GM21529 (cell line): Measurements from ENCODE around the gene SPOP.

Experiments
- ATAC-seq: cut with Tn5 transposase; IDR thresholded peaks from one replicate; pipeline ENCODE4 v1.9.1; 2021; ENCODE audit not compliant: unreplicated experiment

The SPOP gene

DNA sequence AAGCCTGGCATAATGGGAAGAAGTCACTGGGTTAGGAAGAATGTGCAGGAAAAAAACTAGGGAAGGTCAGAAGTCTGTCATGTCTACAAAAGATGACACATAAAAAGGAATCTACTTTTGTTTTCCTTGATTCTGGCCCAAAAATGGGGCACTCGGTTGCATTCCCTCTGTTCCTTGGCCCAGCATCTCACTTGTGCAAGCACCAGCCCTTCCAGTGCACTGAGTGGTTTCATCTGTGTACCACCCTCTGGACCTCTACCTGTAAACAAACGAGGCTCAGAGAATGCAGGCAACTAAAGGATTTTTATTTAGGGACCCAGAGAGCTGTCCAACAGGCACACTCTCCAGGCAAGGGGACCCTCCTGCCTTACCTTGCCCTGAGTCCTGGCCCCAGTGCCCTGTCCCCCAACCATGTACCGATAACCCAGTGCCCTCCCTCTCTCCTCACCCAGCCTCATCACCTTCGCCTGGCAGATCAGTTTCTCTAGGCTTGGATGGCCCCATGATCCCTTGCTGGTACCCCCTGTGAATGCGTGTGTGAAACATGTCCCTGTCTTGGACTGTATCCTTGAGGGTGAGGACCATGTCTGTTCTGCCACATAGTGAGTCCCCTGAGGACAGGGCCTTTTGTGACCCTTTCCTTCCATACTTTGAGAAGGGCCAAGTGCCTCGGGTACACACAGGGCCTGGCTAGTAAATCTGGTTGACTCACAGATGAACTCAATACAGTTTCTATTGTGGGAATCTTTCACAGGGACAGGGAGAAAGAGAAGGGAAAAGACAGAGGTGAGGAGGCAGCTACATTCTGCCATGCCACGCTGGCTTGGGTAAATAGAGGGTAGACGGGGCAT is 88.9 kb downstream of the SPOP start:
- no peak for ATAC-seq

- no peak for ATAC-seq
Observed at GRCh38 chr17:49588312-49588711, 89.6 kb downstream of the SPOP start.

- ATAC-seq, result no peak
Observed at GRCh38 chr17:49587366-49588073, 90.4 kb downstream of the SPOP start.

DNA sequence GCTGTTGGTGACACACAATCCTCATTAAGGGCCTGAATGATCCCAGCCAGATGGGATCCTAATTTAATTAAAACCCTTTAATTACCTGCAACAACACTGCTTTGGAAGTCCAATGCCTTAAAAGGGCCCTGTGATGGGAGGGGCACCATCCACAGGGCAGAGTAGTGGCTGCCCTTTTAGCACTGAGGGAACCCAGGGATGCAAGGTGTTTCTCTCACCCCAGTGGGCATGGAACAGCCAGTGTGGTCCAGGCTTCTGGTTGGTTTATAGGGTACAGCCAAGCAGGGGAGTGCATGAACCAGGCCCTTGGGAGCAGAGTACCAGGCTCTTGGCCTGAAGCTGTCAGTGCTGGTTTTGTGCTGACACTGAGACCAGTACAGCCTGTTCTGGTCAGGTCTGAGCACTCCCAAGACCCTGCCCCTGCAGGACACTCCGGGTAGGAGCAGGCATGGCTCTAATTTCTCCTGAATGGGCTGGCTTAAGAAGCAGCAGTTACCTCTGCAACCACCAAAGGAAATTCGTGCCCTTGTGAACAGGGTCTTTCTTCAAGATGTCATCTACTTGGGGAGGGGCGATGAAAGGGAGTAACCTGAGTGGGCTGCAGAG is 92.4 kb downstream of the SPOP start:
- ATAC-seq, result no peak

GRCh38 chr17:49583889-49584288 is 94.0 kb downstream of the SPOP start:
- no peak for ATAC-seq

- no peak for ATAC-seq
Observed at GRCh38 chr17:49583226-49583625, 94.7 kb downstream of the SPOP start.

- ATAC-seq, result no peak
Observed at GRCh38 chr17:49582789-49583188, 95.1 kb downstream of the SPOP start.

DNA sequence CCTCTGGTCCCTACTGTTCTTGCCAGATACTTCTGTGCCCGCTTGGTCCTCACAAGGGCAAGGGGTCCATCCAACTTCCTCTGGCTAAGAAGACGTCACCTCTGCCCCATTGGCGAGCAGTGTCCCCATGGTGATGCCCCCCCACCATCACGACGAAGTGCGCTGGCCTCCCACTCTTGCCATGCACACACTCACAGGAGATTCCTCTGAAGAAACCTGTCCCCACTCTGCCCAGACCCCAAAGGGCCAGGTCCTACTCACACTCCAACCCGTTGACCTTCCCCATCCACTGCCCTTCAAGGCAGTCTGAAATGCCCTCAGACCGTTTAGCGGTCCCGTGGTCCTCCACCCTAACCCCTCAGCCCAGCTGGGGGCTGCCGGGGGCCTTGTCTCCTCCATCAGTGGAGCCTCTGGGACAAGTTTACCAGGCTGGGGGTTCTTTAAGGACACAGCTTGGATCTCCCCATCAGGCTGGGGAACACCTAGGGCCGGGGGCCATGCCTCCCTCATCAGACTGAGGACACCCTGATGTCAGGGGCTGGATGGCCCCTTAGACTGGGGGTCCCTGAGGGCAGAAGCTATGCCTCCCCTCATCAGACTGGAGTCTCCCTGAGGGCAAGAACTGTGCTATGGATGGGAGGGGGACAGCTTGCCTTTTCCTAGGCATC is 95.7 kb downstream of the SPOP start:
- no peak for ATAC-seq

GRCh38 chr17:49581648-49581998 is 96.3 kb downstream of the SPOP start:
- ATAC-seq, result no peak

DNA sequence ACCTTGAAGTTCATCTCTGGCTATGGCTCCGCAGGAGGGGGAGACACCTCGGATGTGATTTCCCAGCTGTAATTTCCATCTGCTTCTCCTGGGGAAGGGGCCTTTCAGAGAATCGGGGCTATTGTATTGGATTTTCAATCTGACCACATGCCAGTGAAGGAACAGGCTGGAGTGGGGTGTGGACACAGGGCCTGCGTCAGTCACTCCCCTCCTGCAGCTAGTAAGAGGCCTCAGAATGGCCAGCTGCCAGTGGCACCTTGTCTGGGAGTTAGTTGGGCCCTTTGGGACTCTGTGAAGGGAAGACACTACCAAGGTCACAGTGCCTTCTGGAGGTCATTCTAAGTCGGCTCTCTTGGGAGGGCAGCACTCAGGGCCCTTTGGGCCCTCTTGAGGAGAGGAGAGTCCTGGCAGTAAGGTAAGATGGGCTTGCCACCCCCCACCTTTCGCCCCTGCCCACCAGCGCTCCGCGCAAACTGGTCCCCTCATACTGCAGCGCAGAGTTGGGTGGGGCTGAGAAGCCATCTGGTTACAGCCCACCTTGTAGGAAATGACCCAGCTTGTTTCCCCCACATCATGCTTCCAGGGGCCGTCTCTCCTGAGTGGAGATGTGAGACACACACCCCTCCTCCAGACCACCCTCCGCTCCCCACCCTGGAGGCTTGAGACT is 96.8 kb downstream of the SPOP start:
- ATAC-seq, result no peak

- no peak for ATAC-seq
Observed at GRCh38 chr17:49580055-49580721, 97.7 kb downstream of the SPOP start.

- no peak for ATAC-seq
Observed at GRCh38 chr17:49579522-49579921, 98.4 kb downstream of the SPOP start.

GRCh38 chr17:49578952-49579500 is 98.9 kb downstream of the SPOP start:
- no peak for ATAC-seq

- ATAC-seq, result no peak
Observed at GRCh38 chr17:49578414-49578813, 99.5 kb downstream of the SPOP start.

- no peak for ATAC-seq
Observed at GRCh38 chr17:49577963-49578362, 99.9 kb downstream of the SPOP start.

DNA sequence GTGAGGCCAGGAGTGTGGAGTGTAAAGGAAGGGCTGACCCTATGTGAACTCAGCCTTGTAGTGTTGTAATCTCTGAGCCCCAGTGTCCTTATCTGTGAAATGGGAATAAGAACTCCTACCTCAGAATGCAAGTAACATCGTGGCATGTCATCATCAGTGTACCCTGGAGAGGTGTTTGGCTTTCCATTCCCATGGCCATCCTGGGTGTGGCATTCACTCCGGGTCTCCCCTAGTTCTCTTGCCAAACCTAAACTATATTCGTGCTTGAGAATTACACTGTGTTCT is 100.3 kb downstream of the SPOP start:
- ATAC-seq, result no peak

DNA sequence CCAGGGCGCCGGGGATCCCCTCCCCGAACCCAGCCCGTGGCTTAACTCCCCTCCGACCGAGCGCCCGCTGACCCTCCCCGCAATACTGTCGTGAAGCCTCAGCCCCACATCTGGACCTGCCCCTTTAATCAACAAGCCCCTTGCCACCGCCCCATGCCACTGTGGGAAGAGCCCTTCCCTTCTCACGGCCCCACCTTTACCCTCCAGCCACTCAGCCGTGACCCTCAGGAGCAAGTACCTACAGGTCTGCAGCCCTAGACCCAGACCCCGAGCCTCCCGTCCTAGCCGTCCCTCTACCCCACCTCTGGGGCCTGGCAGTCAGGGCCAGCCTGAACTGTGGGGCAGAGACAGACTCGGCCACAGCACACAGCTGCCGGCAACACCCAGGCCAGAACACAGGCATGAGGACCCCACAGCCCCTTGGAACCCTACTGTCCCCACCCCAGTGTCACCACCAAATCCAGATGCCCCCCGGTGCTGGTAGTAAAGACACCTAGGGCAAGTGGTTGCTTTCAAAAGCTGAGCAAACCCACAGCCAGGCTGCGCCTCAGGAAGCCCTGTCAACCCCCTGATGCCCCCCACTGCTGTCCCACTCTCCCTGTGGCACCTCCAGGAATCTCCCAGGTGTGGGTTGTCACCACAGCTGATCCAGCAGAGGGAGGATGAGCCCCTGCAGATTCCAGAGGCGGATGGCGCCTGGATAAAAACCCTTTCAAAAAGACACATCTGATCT is 100.8 kb downstream of the SPOP start:
- ATAC-seq, result no peak

GRCh38 chr17:49576088-49576916 is 101.6 kb downstream of the SPOP start:
- ATAC-seq, result no peak

DNA sequence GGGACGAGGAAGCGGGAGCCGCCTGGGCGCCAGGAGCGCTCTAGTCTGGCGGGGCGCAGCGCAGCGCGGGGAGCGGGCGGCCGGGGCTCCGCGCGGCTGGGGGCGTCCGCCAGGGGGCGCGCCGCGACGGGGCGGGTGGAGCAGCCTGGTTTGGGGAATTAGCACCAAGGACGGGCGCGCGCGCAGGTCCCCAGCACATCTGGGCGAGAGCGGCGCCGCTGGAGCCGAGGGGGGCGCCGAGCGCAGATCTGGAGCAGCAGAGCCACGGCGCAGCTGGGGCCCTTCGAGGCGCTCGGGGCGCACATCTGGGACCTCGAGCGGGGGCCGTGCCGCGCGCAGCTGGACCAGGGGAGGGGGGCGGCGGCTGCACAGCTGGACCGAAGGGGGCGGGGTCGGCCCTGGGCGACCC is 102.2 kb downstream of the SPOP start, which contains the start of gene NXPH3:
Gene NXPH3, plus strand, starts transcription at position 193 of the 409 bp plus-strand sequence. CDS start 349 bp downstream, outside the sequence.
- no peak for ATAC-seq
